Glomerular endothelial cell (primary cell): ENCODE measurements around the gene COX5A. TPM values are rescaled to one million over a fixed set of nuclear protein-coding genes. Genes with fewer than 3 reads are reported as not detected.

Experiments
- DNase-seq: peaks from one replicate; pipeline ENCODE4 v3.0.0-alpha.2; 2011; ENCODE audit warnings: low read depth, low spot score; ENCODE audit errors: extremely low read depth
- total RNA-seq: library from RNA; depleted of rRNA; stranded (reverse); fragments of >200 nt; gene quantifications from 2 replicates; pipeline ENCODE4 v1.2.3, GENCODE V29; 2015

Gene COX5A
- 157 and 187 TPM in 2 replicates for total RNA-seq

- no peak for DNase-seq
These were observed at the start of gene COX5A for GRCh38 chr15:74937590-74938371. TSS of gene COX5A (minus strand) at chr15:74938073. CDS start at chr15:74938014, 59 bp downstream.

GRCh38 chr15:74983725-74984231, 45.9 kb upstream of the COX5A start:
- no peak for DNase-seq

DNA sequence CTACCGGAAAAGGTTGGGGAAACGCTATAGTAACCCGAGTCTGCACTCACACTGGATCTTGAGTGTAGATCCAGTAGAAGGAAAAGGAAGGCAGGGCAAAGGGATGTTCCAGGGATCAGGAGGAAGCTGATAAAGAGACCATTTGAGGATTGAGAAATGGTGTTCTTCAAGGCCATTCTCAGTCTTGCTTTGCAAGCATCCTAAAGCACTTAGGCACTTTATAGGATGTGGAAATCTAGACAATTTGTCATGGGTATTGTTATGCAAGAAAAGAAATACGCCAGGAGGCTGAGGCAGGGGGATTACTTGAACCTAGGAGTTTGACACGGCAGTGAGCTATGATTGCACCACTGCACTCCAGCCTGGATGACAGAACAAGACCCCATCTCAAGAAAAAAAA, 44.3 kb upstream of the COX5A start:
- no peak for DNase-seq

DNA sequence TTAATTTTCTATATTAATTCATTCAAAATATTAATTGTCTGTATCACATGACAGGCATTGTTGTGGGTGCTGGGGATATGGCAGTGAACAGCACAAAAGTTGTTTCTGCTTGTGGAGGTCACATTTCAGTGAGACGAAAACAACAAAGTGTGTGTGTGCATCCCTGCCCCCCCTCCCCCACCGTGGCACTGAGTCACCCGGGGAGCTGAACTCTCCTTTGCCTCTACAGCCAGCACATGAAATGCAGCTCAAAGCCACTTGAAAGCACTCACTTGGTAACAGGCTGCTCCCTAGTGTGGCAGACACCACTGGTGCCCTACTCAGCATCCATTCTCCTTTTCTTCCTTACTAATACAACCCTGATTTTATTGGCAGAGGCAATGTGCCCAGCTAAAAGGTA, 40.6 kb upstream of the COX5A start:
- no peak for DNase-seq

GRCh38 chr15:74978077-74978476, 40.2 kb upstream of the COX5A start:
- DNase-seq = no peak

DNA sequence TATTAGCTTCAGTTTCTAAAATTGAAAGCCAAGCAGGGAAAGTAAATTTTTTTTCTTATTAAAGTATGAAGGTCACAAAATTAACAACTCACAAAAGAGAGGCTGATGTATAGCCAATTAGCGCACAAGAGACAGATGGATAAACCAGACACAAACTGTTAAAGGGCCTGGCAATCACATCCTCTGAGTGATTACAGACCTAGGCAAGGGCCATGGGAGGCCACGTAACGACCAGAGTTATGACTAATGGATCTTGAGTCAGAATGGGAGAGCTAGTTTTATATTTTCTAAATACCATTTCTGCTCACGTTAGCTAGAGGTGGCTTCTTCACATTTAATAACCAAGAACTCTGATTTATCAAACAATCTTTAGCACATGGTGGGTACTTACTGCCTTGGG, 39.7 kb upstream of the COX5A start:
- DNase-seq = no peak

DNA sequence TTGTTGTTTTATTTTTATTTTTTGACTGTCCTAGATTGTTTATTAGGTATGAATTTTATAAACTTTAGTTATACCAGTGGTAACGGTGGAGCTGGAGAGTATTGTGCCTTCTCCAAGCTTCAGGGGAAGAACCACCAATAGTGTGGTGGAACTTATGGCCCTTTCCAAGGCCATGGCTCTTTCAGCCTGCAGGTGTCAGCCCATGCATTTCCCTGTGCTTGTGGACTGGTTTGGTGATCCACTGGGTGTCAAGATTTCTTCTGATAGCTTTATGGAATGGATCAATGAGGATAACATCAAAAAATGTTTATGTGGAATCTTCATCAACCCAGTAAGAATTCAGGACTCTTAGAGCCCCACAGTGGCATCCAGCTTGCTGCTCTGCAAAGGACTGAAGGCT, 38.3 kb upstream of the COX5A start:
- DNase-seq = no peak

- DNase-seq = no peak
These were observed 29.8 kb upstream of the COX5A start for GRCh38 chr15:74967670-74968069.

GRCh38 chr15:74964794-74965193, 26.9 kb upstream of the COX5A start:
- DNase-seq = no peak

DNA sequence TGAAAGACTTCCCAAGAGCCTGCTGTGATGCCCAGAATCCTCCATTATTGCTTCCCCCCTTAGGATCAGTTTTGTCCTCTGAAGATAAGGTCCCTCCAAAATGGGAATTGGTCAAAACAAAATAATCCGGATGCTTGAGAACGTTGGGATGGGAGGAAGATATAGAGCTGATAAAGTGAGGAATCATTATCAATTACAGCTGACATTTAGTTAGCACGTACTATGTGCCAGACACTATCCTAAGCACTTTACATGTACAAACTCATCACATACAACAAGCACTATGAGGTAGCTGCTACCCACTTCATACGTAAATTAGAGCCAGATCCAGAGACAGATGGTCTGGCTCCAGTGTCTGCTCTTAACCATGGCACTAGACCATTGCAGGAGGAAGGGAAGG, 25.3 kb upstream of the COX5A start:
- no peak for DNase-seq

GRCh38 chr15:74962671-74963070, 24.8 kb upstream of the COX5A start:
- DNase-seq = no peak

GRCh38 chr15:74962219-74962618, 24.3 kb upstream of the COX5A start:
- DNase-seq = no peak

GRCh38 chr15:74961616-74962015, 23.7 kb upstream of the COX5A start:
- DNase-seq = no peak

DNA sequence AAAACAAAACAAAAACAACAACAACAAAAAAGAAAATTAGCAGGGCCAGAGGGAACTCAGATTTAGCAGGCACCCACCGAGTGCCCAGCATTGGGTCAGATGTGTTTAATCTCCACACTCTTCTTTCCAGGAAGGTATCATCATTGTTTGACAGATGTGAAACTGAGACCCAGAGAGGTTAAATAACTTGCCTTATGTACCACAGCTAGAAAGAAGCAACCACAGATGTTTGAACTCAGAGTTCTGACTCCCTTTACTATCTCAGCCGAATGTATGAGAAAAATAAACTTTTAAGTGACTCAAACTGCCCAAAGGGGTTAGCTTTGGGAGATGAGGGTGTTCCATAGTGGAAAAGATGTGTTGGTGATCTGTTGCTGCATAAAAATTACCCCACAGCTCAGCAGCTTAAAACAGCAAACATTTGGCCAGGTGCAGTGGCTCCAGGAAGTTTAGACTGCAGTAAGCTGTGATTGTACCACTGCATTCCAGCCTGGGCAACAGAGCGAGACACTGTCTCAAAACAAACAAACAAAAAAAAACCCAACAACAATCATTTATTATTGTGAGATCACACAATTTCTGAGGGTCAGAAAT, 23.2 kb upstream of the COX5A start:
- no peak for DNase-seq

- DNase-seq = no peak
These were observed 22.4 kb upstream of the COX5A start for GRCh38 chr15:74960286-74960685.

- DNase-seq = no peak
These were observed 21.7 kb upstream of the COX5A start for GRCh38 chr15:74959586-74959939.

- no peak for DNase-seq
These were observed 21.2 kb upstream of the COX5A start for GRCh38 chr15:74958908-74959585.

- DNase-seq = no peak
These were observed 20.5 kb upstream of the COX5A start for GRCh38 chr15:74958320-74958907.

DNA sequence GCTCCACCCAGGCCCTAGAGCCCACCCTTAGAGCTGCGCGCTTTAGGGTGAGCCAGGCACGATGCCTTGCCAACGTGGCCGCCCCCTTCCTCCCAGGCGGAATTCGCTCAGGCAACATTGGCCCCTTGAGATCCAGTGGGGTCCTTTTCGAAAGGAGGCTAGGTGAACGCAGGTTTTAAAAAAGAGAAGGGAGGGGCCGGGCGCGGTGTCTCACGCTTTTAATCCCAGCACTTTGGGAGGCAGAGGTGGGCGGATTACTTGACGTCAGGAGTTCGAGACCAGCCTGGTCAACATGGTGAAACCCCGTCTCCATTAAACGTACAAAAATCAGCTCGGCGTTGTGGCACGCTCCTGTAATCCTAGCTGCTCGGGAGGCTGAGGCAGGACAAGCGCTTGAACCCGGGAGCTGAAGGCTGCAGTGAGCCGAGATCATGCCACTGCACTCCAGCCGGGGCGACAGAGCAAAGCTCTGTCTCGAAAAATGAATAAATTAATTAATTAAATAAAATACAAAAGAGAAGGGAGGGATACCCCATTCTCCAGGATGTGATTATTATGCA, 19.7 kb upstream of the COX5A start:
- no peak for DNase-seq

DNA sequence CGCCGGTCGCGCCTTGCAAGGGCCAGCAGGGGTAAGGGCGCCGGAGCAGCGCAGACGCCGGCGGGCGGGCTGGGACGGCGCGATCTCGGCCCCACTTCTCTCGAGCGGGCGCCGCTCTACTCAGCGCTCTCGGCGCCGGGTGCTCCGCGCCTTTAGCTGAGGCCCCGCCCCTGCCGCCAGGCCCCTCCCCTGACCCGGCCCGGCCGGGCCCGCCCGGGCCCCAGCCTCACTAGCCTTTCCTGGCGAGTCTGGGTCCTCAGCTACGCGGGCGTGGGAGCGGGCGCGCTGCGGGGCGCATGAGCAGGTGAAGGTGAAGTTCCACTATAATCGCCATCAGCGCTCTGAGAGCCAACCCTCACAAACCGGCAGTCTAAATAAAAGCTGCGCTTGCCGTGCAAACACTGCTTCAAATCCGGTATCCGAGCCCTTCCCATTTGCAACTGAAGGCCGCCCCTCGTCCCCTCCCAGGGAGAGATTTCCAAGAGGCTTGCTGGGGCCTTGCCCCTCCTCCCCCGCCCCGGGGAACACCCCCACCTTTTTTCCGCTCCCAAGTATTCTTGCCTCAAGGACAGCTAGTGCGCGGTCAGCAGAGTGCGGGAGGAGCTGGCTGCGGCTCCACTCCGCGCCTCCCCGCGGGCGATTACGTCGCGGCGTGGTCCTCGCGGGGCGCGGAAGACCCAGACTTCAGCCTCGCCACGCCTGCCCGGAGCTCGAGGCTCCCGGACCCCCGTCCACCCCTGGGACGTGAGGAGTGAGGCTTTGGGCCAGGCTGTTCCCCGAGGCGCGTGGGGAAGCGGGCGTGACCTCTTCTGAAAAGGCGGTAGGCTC, 19.0 kb upstream of the COX5A start, which contains the start of gene RPP25:
Gene RPP25 (minus strand): TSS at position 125 of the 828 bp plus-strand sequence. CDS start 189 bp downstream, outside the sequence.
- no peak for DNase-seq
